Cerebellar cortex (tissue), 1 donor: ENCODE measurements around the gene CEP128.

Experiments
- DNase-seq: peaks from one replicate; pipeline ENCODE4 v3.0.0-alpha.2; 2015; ENCODE audit warnings: low spot score

CEP128 gene

DNA sequence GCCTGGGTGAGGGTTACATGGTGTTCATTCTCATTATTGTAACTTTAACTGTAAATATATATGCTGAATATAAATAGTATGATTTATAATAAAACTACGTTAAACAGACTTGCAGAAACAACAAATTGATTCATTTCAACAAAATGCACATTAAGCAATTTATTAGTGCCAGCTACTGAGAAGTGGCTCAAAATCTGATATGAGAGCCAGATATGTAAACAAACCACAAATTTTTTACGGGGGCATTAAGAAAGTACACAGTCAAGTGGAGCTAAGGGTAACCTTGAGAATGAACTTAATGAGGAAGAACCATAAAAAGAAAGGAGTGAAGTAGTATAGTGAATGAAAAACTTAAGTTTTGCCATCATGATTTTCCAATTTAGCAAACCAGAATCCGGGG, 40.3 kb downstream of the CEP128 start:
- no peak for DNase-seq

DNA sequence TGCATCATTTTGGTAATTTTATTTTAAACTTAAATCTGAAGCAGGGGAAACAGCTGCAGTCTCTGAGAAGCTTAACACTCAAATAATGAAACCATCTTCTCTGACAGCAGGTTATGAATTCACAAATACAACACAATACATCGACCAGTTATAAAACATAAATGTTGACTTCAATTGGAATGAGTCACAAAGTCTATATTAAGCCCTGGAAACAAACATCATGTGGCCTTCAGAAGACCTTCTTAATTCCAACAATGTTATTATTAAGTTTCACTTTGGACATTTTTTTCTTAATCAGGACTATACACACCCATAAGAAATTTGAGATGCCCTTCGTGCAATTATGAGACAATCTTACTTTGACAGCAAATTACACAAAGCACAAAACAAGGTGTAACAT, 68.9 kb downstream of the CEP128 start:
- DNase-seq: no peak

DNA sequence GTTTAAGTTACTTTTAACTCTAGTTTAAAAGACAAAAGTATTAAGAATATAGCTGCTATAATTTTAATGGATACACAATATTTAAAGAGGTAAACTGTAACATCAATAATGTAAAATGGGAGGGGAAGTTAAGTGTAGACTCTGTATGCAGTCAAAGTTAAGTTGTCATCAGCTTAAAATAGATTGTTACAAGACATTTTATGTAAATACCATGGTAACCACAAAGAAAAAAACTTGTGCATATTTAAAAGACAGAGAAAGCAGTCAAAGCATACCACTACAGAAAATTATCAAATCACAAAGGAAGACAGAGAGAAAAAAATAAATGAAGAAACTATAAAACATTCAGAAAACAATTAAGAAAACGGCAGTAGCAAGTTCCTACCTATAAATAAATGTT, 73.3 kb downstream of the CEP128 start:
- no peak for DNase-seq

DNA sequence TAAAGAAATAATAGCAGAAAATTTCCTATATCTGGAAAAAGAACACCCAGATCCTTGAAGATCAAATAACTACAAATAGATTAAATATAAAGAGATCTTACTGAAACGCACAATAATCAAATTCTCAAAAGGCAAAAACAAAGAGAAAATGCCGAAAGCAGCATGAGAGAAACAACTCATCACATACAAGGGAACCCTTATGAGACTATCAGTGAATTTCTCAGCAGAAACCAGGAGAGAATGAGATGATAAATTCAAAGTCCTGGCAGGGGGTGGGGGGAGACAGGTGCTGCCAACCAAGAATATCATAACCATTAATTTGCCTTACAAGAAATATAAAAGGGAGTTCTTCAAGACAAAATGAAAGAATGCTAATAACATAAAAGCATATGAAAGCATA, 73.7 kb downstream of the CEP128 start:
- DNase-seq: no peak

DNA sequence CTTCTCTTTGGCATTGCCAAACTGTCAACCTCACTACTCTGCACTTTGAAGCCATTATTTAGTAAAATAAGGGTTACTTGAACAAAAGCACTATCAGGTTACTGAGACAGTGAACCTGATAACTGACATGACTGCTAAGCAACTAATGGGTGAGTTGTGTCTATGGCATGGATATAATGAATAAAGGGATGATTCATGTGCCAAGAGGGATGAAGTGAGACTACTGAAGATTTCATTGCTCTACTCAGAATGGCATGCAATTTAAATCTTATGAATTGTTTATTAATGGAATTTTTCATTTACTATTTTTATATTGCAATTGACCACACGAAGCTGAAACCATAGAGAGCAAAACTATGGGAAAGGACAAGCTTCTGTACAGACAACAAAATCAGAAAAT, 74.4 kb downstream of the CEP128 start:
- no peak for DNase-seq

DNA sequence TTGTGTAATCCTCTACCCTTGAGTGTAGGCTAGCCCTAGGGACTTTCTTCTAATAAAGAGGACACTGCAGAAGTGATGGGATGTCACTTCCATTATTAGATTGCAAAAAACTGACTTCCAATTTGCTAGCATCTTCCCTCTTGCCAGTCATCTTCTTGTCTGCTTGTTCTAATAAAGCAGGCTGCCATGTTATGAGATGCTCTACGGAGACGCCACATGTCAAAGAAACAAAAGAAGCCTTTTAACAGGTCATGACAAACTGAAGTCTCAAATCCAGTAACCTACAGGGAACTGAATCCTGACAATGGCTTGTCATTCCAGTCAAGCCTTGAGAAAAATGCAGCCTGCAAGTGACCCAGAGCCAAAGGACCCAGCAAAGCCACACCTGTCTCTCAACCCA, 76.0 kb downstream of the CEP128 start:
- no peak for DNase-seq

DNA sequence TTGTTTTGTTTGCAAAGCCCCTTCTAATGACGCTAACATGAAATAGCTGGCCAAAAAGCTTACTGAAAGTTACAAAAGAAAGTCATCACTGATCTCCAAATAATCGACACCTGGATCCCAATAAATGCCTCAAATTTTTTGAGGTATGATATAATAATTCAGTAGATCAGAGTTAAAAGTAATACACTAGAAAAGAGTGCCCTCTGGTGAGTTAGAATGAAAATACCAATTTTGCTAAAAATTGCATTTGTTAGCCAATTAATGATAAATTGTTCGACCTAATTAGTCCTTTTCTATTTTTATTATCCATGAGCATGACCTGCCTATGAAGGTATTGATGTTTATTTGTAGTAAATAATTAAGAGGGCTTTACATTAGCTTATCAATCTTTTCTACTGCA, 78.6 kb downstream of the CEP128 start:
- no peak for DNase-seq

DNA sequence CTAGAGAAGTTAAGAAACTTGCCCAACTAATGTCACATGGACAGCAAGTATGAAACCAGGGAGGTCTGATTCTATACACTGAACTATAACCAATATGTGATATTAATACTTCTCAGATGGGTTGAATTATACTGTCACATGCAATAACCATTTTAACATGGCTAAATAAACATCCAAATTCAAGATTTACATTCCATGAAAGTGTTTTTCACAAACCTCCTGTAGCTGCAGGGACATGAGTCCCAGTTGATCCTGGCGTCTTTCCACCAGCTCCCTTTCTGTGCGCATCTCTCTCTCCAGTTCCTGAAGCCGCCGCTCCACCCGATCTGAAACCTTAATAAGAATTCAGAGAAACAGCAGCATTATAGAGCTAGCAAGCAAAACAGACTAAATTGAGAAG, 79.0 kb downstream of the CEP128 start:
- DNase-seq: no peak

DNA sequence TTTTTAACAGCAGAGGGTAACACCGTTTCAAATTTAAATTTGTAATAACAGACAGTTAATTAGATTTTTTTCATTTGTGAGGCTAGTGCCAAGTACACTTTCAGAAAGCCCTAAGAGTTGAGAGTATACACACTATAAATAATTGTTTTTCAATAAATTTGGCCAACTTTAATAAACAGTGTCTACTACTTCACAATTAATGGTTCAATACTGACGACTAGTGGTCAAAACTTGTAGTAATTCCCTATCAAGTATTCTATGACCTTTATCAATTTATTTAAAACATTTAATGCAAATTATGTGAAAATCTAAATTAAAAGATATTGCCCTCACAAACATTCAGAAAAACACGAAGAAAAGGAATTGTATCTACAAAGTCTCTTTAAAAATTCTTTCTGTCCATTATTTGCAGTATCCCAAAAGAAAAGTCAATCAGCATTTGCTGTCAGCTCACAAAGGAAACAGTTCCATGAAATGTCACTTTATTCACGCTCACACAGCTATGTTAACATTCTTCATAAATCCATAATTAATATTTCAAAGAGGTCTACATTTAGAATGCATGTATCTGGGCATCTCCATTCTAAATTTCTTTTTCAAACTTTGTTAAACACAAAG, 91.2 kb downstream of the CEP128 start:
- DNase-seq: peak; percentile 60

DNA sequence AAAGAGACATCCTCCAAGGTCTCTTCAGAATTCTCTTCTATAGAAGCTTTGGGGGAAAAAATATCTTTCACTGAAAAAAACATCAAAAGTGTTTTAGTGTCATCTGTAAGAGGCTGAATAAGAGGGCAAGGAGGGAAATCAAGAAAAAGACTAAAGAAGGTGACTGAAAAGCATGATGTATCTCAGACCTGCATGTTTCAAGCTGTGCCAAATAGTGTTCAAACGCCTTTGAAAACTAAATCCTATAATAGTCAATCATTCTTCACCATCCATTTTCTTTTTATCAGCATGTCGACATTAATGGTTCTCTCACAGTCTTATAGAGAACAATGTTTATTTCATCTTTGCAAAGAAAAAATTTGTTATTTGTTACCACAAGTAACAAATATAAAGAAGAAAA, 94.5 kb downstream of the CEP128 start:
- no peak for DNase-seq

DNA sequence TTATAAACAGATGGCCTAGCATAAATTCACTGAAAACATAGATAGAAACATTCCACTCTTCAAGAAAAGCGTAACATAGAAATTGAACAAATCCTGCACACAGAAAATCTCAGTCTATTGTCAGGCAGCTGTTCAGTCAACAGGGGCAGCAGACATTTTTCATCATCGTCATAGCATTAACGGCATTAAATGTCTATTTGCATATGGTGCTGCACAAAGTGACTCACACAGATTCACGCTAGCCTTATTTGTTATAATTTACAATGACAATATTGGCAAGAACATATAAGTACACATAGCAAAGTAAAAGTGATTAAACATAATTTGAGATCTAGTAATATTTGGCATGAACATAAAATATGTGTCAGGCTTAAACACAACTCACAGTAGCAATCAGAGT, 95.7 kb downstream of the CEP128 start:
- no peak for DNase-seq

DNA sequence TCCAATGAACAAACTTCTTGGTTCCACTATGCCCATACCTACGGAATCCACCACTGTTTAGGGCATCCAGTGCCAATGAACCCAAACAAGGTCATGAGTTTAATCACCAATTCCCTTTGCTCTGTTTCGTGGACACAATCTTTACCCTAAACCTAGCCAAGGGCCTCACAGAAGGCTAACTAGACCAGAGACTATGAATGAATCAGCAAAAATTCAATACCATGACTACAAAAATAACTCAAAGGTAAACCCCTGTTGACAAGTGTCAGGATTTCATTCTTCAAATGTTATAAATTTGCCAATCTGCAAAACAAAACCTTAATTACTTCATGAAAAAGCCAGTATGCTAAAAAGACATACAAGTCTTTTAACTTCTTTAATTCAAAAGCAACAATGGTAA, 96.7 kb downstream of the CEP128 start:
- no peak for DNase-seq

DNA sequence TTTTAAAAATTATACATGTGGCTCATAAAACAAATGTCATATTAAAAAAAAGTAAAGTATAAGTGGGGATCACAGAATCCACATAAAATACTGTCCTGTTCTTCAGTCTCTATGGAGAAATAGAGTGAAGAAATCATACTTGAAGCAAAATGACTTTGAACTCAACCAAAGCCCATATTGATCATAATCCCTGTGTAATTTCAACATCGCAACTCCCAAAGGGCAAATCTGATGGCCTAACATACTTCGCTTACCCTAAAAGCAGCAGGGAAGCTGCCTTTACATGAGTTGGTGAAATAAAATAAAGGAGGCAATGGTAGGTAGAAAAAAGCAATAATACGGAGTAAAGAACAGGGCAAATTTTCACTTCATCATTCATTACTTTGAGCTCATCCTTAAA, 101.8 kb downstream of the CEP128 start:
- DNase-seq: no peak

DNA sequence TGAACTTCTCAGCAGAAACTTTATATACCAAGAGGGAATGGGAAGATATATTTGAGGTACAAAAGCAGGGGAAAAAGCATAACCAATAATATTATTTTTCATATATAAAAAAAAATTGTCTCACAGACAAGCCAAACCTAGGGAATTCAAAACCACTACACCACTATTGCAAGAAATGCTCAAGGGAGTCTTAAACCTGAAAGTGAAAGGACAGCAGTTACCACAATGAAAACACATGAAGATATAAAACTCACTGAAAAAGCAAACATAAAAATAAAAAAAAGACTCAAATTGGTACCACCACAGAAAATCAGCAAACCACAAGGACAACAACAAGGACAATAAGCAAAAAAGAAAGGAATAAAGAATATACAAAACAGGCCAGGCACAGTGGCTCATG, 131.9 kb downstream of the CEP128 start:
- DNase-seq: no peak

DNA sequence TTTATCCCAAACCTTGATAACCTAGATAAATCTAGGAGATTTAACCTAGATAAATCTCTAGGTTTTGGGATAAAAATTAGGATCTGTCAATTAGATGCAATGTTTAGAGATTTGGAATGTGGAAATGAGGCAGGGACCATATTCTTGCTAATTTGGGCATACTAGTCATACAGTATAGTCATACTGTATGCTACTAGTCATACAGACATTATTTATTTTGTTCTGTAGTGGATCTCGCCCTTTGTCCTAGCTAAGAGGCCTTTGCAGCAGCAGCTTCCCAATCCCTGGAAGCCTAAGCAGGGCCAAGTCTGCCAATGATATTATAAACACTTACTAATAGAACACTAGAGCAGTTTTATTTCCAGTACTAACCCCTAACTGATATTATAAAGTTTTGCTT, 136.4 kb downstream of the CEP128 start:
- no peak for DNase-seq

DNA sequence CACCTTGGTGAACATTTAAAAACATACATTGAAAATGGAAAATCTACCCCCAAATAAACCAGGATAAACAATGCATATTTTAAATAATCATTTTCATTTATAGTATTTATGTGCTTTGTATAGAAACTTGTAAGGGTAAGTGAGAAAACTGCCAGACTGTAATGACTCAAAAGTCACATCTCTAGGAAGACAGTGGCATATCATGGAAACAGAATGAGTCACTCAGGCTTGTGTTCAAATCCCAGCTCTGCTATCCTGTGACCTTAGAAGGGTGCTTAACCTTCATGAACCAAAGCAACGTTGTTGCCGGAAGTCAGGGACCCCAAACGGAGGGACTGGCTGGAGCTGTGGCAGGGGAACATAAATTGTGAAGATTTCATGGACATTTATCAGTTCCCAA, 142.7 kb downstream of the CEP128 start:
- no peak for DNase-seq

DNA sequence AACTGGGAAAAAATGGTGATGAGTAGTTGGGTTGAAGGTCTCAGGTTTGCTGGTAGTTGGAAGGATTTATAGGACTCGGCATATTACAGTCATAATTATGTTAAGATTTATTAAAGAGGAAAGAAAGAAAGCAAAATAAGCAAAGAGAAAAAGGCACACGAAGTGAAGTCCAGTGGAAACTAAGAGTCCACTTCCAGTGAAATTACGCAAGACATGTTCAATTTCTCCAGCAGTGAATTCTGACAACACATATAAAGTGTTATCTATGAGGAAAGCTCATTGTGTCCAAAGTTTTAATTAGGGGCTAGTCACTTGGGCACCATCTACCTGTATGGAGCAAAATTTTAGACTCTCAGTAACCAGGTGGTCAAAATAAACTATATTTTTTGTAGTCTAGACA, 143.3 kb downstream of the CEP128 start:
- DNase-seq: no peak

DNA sequence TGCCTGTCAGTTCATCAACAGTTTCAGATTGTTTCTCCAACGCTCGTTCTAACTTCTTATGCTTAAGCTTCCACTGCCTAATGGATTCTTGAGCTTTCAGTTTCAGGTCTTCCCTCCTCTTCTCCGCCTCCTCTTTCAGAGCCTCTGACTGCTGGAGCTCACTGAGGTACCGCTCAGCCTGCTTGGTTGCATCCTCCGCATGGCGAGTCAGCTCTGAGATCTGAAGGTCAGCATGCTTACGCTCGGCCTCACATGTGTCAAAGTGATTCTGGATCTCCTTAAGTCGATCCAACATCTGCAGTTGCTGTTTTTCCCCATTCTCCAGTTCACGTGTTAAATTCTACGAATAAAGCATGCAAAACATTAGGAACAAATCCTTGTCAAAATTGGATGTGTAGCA, 148.8 kb downstream of the CEP128 start:
- DNase-seq: no peak

DNA sequence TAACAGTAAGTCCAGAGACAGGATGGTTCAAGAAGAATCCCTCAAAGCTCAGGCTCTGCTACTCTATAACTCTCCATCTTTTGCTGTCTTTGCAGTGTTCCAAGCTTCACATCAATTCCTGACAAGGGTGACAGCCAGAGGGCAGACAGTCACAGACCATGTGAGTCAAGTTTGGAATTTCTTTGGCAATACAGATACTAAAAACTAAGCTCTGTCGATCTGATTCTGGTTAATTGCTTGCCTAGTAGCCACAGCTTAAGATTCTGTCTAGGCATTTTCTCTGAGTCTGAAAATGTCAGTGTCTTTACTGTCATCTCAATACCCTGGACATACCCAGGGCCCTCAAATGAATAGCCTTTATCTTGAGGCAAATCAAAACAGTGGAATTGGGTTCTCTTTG, 153.7 kb downstream of the CEP128 start:
- no peak for DNase-seq

DNA sequence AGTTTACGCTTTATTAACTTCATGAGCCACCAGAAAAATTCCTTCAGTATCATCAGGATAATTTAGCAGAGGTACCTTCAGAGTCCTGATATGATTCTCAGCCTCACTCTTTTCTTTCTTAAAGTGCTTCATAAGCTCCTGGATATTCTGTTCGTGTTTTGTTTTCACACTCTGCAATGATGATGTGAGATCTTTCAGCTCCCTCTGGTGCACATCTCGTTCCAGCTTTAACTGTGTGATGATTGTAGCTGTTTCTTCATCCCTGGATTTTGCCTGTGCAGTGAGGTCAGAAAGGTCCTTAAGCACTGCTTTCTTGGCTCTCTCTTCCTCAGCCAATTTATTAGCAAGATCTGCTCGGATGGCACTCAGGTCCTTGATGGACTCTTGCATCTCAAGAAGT, 156.7 kb downstream of the CEP128 start:
- DNase-seq: peak; percentile 27

DNA sequence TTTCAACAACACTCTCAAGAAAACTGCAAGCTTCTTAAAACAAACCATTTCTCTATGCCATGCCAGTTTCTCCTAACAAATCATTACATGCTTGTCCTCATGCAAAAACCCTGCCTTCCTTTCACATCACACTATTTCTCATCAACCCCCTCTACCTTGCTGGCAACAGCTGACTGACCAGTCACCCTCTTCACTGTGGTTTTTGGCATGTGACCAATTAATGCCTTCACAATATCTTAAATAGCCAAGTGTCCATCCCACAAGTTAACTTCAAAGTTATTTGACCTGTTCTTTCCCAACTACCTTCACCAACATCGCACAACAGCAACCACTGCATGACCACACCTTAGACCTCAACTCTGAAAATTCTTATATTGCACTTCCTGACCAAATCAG, 159.6 kb downstream of the CEP128 start:
- no peak for DNase-seq

DNA sequence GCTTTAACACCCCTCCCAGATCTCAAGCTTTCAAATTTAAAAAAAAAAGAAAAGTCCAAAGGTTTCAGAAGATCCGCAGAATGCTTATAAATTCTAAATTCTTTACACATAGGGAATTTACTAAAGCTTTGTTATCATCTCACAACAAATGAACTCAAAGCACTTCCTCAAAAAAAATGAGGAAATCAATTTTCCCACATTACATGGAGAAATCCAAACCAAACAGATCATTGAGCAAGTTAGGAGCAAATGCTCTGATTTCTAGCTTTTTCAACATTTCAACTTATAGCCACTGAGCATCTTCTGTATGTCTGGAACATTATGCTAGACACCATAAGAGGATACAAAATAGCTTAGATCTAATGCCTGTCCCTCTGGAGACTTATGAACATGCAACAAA, 161.0 kb downstream of the CEP128 start:
- no peak for DNase-seq

DNA sequence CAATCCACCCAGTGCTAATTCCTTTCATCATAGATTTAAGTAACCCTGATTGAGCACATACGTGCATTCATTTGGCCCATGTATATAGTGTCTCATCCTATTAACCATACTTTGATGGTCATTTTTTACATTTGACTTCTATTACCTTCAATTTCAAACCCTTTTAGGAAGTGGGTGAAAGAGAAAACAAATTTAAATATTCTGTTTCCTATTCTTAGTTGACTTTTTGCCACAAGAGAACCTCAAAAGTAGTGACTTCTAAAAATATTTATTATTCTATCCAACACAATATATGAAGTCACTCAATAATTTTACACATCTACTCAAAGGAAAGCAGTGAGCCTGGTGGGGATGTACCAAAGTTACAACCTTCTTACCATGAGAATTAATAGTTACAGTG, 164.9 kb downstream of the CEP128 start:
- DNase-seq: no peak

DNA sequence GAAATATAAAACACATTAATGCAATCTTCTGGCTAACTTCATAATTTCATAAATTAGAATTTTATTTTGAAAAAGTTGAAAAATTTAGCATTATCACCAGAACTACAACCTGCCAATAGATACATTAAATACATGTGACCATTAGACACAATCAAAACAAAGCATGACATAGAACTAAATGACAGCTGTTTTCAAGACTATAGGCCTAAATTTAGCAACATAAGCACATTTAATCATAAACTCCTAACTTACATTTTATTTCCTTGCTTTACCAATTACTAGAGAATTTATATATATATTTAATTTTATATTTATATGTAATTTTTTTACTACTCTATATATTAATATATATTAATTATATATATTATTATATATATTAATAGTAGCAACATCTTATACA, 165.4 kb downstream of the CEP128 start:
- DNase-seq: no peak

DNA sequence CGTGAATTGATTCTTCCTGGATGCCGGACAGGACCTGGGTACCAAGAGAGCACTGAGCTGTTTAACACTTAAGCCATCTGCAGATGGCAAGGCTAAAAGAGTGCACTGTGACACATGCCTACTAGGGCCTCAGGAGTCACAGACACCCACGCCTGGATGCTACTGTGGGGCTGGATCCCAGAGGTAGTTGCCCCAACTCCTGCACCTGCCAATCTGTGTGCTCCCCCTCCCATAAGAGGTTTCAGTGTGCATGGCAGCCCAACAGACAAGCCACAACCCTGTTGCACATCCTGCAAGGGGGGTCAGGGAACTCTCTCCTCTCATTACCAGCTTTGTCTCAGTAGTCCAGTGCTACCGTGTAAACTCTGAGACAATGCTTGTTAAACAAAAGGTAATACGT, 169.0 kb downstream of the CEP128 start:
- DNase-seq: no peak
